ENCODE measurements around the gene DNASE1. TPM values are rescaled to one million over a fixed set of nuclear protein-coding genes. Genes with fewer than 3 reads are reported as not detected.

DNASE1 gene
- total RNA-seq, 1 experiment from 2014 or later, result 11.0 TPM

DNA sequence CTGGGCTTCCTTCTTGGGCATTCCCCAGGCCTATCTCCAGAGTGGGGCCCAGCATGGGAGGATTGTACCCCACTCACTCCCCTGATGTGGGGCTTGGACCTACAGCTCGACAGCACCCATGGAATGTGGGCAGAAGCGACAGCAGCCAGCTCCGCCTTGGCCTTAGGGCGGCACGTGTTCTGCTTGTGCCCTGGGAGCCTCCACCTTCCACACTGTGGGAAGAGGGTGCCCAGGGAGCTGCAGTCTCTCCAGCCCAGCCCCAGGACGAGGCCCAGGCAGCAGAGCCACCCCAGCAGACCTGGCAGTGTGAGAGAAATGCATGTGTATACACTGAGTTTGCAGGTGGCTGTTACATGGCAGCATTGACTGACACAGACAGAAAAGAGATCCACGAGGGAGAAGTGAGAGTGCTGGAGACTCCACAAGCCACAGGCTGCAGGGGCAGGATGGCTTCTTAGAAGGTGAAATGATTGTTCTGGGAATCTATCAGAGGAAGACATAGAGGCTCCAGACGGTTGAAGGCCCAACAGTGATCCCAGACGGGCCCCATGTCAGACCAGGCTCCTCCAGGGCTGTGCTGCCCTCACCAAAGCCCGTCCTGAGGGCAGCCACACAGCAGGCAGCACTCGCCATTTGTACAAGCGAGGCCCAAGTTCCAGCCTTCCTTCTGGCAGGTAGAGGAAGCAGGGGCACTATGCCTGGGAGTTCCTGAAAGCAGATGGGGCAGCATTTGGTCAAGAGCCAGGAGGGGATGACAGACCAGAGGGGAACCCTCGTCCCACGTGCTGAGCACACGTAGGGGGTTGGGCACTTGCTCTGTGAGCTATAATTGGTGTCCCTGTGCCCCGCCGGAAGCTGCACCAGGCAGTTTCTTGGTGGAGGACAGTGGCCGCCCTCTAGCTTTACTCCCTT lies 2.8 kb upstream of the DNASE1 start:
- Histone ChIP-seq H2AFZ (ENCODE audit: low read depth, low read length, poor library complexity, severe bottlenecking) (no peak overlapping the region), H3K4me1 (ENCODE audit: control insufficient read depth in 1 of 2, insufficient read depth in 2 of 2, low read length in 2 of 2) (peaks cover 16 to 17% of the 10 kb centered on the region in 2 experiments), H4K20me1 (ENCODE audit: insufficient read depth) (0 out of 2 replicates have a peak, but pooled peaks cover 3% of the 10 kb centered on the region), H3K9me3 (ENCODE audit: control insufficient read depth in 1 of 2, insufficient read depth in 1 of 2, low read depth in 1 of 2, low read length in 2 of 2) (no peaks in the 10 kb centered on the region), H3K9ac (ENCODE audit: low read length) (no peak overlapping the region), H3K27me3 (ENCODE audit: insufficient read depth, low read length) (no peaks in the 10 kb centered on the region), H3K27ac (ENCODE audit: low read depth, low read length) (no peak overlapping the region), H3K36me3 (ENCODE audit: control insufficient read depth in 1 of 2, insufficient read depth in 2 of 2, low read length in 2 of 2) (peaks cover 6 to 9% of the 10 kb centered on the region in 2 experiments; a peak in 3 of 4 replicates), H3K4me3 (replicated peaks in 1 of 2; ENCODE audit: low read depth in 1 of 2, low read length in 2 of 2) (no peak overlapping the region), H3K9me2 (ENCODE audit: insufficient read depth) (no peaks in the 10 kb centered on the region), H3K79me2 (ENCODE audit: insufficient read depth, low read length) (no peaks in the 10 kb centered on the region), H3K4me2 (ENCODE audit: low read length) (no peak overlapping the region)
- ATAC-seq (no peak), DNase-seq (ENCODE audit: low read depth, low spot score) (no peak)
- POLR2A ChIA-PET, result no interaction called here
- no TSS peak for BruUV-seq (replicated peaks)
- RAD21 ChIA-PET (ENCODE audit: low non-redundant PET in 1 of 2, low total read pairs in 2 of 2, uncharacterized antibody in 2 of 2, unreplicated experiment in 2 of 2), result no interaction called here
- intact Hi-C loops (cut with micrococcal nuclease), result no loop called here
- CTCF ChIA-PET, result no interaction called here
- TF ChIP-seq JUND (IDR thresholded peaks at IDR 0.05) (no peak), CBX3 (IDR thresholded peaks at IDR 0.05; ENCODE audit: low read depth) (no peak), ELF1 (IDR thresholded peaks at IDR 0.05; ENCODE audit: borderline replicate concordance, low read depth) (no peak), SP1 (IDR thresholded peaks at IDR 0.05; ENCODE audit: low read depth) (no peak)

DNA sequence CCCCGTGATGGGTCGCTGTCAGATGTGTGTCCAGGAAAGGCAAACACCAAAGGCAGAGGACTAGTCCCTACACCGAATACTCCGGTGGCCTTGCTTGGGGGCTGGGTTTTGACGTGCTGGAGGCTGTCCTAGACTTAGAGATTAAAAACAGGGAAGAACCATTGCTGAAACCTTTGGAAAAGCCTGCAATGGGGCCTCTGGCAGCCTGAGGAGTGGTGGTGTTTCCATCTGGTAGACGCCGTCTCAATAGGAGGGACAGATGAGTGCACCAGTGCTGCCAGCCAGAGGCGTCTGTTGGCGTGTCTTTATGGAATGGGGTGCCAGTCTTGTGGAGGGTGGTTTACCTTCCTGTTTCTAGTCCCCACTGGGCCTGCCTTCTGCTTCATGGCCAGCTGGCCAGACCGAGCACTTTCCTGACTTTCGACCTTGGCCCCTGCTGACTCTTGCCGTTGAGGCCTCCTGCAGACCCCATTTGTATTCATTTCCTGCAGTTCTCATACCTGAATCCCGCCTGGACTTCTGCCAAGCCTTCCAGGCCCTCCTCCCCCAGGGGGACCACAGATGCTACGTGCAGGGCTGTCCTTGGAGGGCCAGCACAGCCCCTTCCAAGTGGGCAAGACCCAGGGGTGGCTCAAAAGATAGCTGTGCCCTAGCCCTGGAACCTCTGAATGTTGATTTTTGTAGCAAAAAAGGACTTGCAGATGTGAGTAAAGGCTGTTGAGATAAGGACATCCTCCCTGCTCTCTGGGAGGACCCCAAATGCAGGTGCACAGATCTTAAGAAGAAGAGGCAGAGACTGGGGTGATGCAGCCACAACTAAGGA lies 1.9 kb upstream of the DNASE1 start:
- Histone ChIP-seq H3K9ac (ENCODE audit: low read length) (no peak overlapping the region), H3K27ac (ENCODE audit: low read depth, low read length) (no peak overlapping the region), H3K36me3 (ENCODE audit: control insufficient read depth in 1 of 2, insufficient read depth in 2 of 2, low read length in 2 of 2) (peaks cover 10 to 18% of the 10 kb centered on the region in 2 experiments; a peak in 3 of 4 replicates), H3K4me1 (ENCODE audit: control insufficient read depth in 1 of 2, insufficient read depth in 2 of 2, low read length in 2 of 2) (peaks cover 12 to 18% of the 10 kb centered on the region in 2 experiments; a peak in 3 of 4 replicates), H3K27me3 (ENCODE audit: insufficient read depth, low read length) (no peaks in the 10 kb centered on the region), H3K9me2 (ENCODE audit: insufficient read depth) (no peaks in the 10 kb centered on the region), H3K4me3 (replicated peaks in 1 of 2; ENCODE audit: low read depth in 1 of 2, low read length in 2 of 2) (no peak overlapping the region), H3K79me2 (ENCODE audit: insufficient read depth, low read length) (no peaks in the 10 kb centered on the region), H3K9me3 (ENCODE audit: control insufficient read depth in 1 of 2, insufficient read depth in 1 of 2, low read depth in 1 of 2, low read length in 2 of 2) (no peaks in the 10 kb centered on the region), H2AFZ (ENCODE audit: low read depth, low read length, poor library complexity, severe bottlenecking) (no peak overlapping the region), H4K20me1 (ENCODE audit: insufficient read depth) (0 out of 2 replicates have a peak, but pooled peaks cover 3% of the 10 kb centered on the region), H3K4me2 (ENCODE audit: low read length) (no peak overlapping the region)
- intact Hi-C loops (cut with micrococcal nuclease), result no loop called here
- ATAC-seq (no peak), DNase-seq (ENCODE audit: low read depth, low spot score) (no peak)
- CTCF ChIA-PET, result no interaction called here
- BruUV-seq (replicated peaks), result no TSS peak
- RAD21 ChIA-PET (ENCODE audit: low non-redundant PET in 1 of 2, low total read pairs in 2 of 2, uncharacterized antibody in 2 of 2, unreplicated experiment in 2 of 2), result no interaction called here
- POLR2A ChIA-PET, result no interaction called here
- TF ChIP-seq POLR2A (IDR thresholded peaks at IDR 0.05; ENCODE audit: borderline replicate concordance, extremely low read depth, insufficient read depth, insufficient read length), result no peak
- no peak for TF ChIP-seq JUND (IDR thresholded peaks at IDR 0.05)
- no peak for TF ChIP-seq TCF7L2 (IDR thresholded peaks at IDR 0.05; ENCODE audit: borderline replicate concordance, extremely low read depth, insufficient read depth, insufficient read length)
- no peak for TF ChIP-seq YY1 (IDR thresholded peaks at IDR 0.05; ENCODE audit: extremely low read depth, insufficient replicate concordance, low read depth, low read length)
- TF ChIP-seq, protein P1, sequence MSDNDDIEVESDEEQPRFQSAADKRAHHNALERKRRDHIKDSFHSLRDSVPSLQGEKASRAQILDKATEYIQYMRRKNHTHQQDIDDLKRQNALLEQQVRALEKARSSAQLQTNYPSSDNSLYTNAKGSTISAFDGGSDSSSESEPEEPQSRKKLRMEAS (IDR thresholded peaks at IDR 0.05), result no peak
- TF ChIP-seq ELF1 (IDR thresholded peaks at IDR 0.05; ENCODE audit: borderline replicate concordance, low read depth), result no peak
- no peak for TF ChIP-seq ZNF274 (IDR thresholded peaks at IDR 0.05; ENCODE audit: low read depth, low read length)
- TF ChIP-seq, protein P2, sequence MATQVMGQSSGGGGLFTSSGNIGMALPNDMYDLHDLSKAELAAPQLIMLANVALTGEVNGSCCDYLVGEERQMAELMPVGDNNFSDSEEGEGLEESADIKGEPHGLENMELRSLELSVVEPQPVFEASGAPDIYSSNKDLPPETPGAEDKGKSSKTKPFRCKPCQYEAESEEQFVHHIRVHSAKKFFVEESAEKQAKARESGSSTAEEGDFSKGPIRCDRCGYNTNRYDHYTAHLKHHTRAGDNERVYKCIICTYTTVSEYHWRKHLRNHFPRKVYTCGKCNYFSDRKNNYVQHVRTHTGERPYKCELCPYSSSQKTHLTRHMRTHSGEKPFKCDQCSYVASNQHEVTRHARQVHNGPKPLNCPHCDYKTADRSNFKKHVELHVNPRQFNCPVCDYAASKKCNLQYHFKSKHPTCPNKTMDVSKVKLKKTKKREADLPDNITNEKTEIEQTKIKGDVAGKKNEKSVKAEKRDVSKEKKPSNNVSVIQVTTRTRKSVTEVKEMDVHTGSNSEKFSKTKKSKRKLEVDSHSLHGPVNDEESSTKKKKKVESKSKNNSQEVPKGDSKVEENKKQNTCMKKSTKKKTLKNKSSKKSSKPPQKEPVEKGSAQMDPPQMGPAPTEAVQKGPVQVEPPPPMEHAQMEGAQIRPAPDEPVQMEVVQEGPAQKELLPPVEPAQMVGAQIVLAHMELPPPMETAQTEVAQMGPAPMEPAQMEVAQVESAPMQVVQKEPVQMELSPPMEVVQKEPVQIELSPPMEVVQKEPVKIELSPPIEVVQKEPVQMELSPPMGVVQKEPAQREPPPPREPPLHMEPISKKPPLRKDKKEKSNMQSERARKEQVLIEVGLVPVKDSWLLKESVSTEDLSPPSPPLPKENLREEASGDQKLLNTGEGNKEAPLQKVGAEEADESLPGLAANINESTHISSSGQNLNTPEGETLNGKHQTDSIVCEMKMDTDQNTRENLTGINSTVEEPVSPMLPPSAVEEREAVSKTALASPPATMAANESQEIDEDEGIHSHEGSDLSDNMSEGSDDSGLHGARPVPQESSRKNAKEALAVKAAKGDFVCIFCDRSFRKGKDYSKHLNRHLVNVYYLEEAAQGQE (IDR thresholded peaks at IDR 0.05; ENCODE audit: low read depth), result no peak

All from HCT116 (cell line).